Heart right ventricle (tissue), 16 donors: ENCODE results near the gene TSPOAP1. TPM values are rescaled to one million over a fixed set of nuclear protein-coding genes. Genes with fewer than 3 reads are reported as not detected.

Experiments used
- ATAC-seq, 8 donors: fragments of 200-7000 bp; cut with Tn5 transposase; one replicate each; pipeline ENCODE4 v1.9.1; 2020; ENCODE audit warnings: mild to moderate bottlenecking in 8 of 8, moderate library complexity in 8 of 8, moderate number of reproducible peaks in 1 of 8
- DNase-seq, 2 donors: peaks; one replicate each; pipeline ENCODE4 v3.0.0-alpha.2; 2020
- H3K27ac ChIP-seq, 10 donors: fragments of 200-600 bp; sonication (generic) in 2 of 10; one replicate each; pipeline versions ENCODE4 v1.5.0 to v1.8.0; 2020 to 2022; ENCODE audit warnings: mild to moderate bottlenecking in 3 of 10
- H3K27me3 ChIP-seq, 7 donors: fragments of 200-600 bp; one replicate each; pipeline ENCODE4 v1.8.0; 2021 to 2022; ENCODE audit warnings: mild to moderate bottlenecking in 2 of 7
- H3K36me3 ChIP-seq, 9 donors: fragments of 200-600 bp; sonication (generic) in 1 of 9; one replicate each; pipeline versions ENCODE4 v1.5.0 to v1.8.0; 2020 to 2022; ENCODE audit warnings: mild to moderate bottlenecking in 2 of 9
- H3K4me1 ChIP-seq, 9 donors: fragments of 200-600 bp; sonication (generic) in 1 of 9; one replicate each; pipeline versions ENCODE4 v1.5.0 to v1.8.0; 2020 to 2022; ENCODE audit warnings: mild to moderate bottlenecking in 4 of 9
- H3K4me3 ChIP-seq, 10 donors: fragments of 200-600 bp; sonication (generic) in 2 of 10; one replicate each; pipeline versions ENCODE4 v1.5.0 to v1.8.0; 2020 to 2022; ENCODE audit warnings: mild to moderate bottlenecking in 7 of 10, moderate library complexity in 2 of 10
- H3K9me3 ChIP-seq, 11 donors: fragments of 200-600 bp in 10 of 11; sonication (generic) in 2 of 11; one replicate each; pipeline versions ENCODE4 v1.5.0 to v1.8.0; 2013 to 2022; ENCODE audit warnings: mild to moderate bottlenecking in 2 of 11, control low read depth in 1 of 11, moderate library complexity in 1 of 11
- WGBS, 2 donors: extraction: QIAGEN DNeasy Blood & Tissue Kit; methylation state at CpG; one replicate each; pipeline ENCODE4 v1.1.7; 2013; ENCODE audit warnings: inconsistent platforms in 1 of 2; 5-methylcytosine and 5-hydroxymethylcytosine counted together
- intact Hi-C, 10 donors: fragments of 100-400 bp; cut with DNase I; formaldehyde crosslinking; loops; one replicate each; pipeline versions ENCODE4 v1.11.1 to v1.14.2; 2022
- polyA plus RNA-seq, 2 donors: library from polyadenylated mRNA; stranded (reverse); fragments of 200-250 nt; gene quantifications; one replicate each; pipeline ENCODE4 v1.2.3, GENCODE V29; 2013
- total RNA-seq, 10 donors: library from RNA; stranded (reverse); fragmentation: NEBNext Ultra II Directional in 3 of 10; extraction: Animal tissue kit (Norgen Biotek cat#: 25700) in 3 of 10; gene quantifications; one replicate each; pipeline versions ENCODE4 v1.2.1 to v1.2.4, GENCODE V29; 2021 to 2023
- TF ChIP-seq, protein P1 (sequence below), 9 donors: fragments of 200-600 bp; sonication (generic) in 2 of 9; IDR thresholded peaks; one replicate each; pipeline versions ENCODE4 v1.5.0 to v1.8.0; 2021 to 2022; ENCODE audit warnings: antibody characterized with exemption in 9 of 9, mild to moderate bottlenecking in 5 of 9, moderate library complexity in 1 of 9
- donor health status: Arrhythmogenic right ventricular cardiomyopathy.
- donor health status: ischemic (EF 13 %, LVEDD 7.1; RV severe dilation, severe dysfunction).
- donor health status: healthy with polysubstance abuse.
- donor health status: DM: no; HTN: yes; CAD: no.
- donor health status: DM: no; HTN: no; CAD: no.
- donor health status: ischemic (EF 25% LVEDD 6.9; RV normal size, moderate dysfunction).
- donor health status: ischemic (EF 25% LVEDD 5.7; RV mildly dilated, moderate dysfunction).
- donor health status: healthy.
- donor health status: DM: yes; HTN: yes; CAD: no.
- donor health status: Ischemic cardiomyopathy.
- donor health status: ischemic (EF 35%, LVEDD 5.7; RV mildly dilated, moderate dysfunction).
- donor health status: nonischemic (EF 11% LVEDD 7.7; RV severe dilation, severe dysfunction).
- donor health status: DM: yes; HTN: yes; CAD: no.
- donor health status: PGD.
- donor health status: ischemic (EF 29% LVEDD 5.4; RV normal size, mild dysfunction).
- donor health status: nonischemic (EF 23%, LVEDD 6.1; RV moderate dilation, normal function).

TSPOAP1 gene
- total and polyA plus RNA-seq, 12 donors, result 1.6 to 35.6 (median 12.4) TPM

DNA sequence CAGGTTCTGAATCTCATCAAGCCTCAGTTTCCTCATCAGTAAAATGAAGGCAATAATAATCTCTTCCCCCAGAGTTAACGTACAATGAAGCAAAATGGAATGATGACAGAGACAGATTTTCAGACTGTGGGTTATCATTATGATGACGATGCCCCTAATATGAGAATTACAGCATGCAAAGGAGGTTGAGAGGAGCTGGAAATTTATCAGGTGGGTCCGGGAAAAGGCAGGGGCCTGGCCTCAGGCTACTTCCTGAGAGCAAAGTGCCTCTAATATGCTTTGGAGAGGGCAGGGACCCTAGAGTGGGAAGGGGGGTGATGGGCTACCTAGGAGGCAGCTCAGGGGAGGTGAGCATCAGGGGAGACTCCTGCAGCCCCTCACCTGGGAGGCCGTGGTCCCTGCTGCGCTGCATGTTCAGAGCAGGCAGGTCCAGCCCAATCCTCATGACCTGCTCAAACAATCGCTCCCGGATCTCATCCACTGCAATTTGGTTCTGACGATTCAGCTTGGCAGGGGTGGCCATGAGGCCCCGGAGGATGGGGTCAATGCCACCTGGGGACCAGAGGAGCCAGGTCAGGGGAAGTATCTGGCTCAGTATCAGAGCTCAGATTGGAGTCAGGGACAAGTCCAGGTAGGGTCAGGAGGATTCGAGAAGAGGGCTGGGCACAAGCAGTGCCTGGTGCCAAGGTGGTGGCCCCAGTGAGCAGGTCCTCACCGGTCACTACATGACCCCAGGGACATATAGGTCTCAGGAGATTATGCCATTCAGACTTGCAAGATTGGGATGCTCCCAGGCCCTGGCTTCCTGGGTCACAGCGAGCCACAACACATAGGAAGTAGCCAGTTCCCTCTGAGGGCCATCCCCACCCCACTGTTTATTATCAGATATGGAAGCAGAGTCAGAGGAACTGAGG is 56.0 kb downstream of the TSPOAP1 start:
- DNase-seq, result no peak
- H3K27me3 ChIP-seq, result peaks cover 0 to 24% (median under 1%) of the 10 kb centered on the region in 7 donors
- no peak overlapping the region for H3K27ac ChIP-seq
- WGBS, 2 donors, result 77 to 83% methylated on average over 12 of the region's 12 CpGs
- no peak overlapping the region for H3K4me3 ChIP-seq
- no peaks in the 10 kb centered on the region for H3K9me3 ChIP-seq
- H3K36me3 ChIP-seq, result no peaks in the 10 kb centered on the region
- H3K4me1 ChIP-seq, result peaks cover 0 to 5% (median 0%) of the 10 kb centered on the region in 9 donors
- intact Hi-C loops, result no loop called here
- no peak for ATAC-seq
- TF ChIP-seq, protein P1, sequence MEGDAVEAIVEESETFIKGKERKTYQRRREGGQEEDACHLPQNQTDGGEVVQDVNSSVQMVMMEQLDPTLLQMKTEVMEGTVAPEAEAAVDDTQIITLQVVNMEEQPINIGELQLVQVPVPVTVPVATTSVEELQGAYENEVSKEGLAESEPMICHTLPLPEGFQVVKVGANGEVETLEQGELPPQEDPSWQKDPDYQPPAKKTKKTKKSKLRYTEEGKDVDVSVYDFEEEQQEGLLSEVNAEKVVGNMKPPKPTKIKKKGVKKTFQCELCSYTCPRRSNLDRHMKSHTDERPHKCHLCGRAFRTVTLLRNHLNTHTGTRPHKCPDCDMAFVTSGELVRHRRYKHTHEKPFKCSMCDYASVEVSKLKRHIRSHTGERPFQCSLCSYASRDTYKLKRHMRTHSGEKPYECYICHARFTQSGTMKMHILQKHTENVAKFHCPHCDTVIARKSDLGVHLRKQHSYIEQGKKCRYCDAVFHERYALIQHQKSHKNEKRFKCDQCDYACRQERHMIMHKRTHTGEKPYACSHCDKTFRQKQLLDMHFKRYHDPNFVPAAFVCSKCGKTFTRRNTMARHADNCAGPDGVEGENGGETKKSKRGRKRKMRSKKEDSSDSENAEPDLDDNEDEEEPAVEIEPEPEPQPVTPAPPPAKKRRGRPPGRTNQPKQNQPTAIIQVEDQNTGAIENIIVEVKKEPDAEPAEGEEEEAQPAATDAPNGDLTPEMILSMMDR (IDR thresholded peaks at IDR 0.05), result no peak

DNA sequence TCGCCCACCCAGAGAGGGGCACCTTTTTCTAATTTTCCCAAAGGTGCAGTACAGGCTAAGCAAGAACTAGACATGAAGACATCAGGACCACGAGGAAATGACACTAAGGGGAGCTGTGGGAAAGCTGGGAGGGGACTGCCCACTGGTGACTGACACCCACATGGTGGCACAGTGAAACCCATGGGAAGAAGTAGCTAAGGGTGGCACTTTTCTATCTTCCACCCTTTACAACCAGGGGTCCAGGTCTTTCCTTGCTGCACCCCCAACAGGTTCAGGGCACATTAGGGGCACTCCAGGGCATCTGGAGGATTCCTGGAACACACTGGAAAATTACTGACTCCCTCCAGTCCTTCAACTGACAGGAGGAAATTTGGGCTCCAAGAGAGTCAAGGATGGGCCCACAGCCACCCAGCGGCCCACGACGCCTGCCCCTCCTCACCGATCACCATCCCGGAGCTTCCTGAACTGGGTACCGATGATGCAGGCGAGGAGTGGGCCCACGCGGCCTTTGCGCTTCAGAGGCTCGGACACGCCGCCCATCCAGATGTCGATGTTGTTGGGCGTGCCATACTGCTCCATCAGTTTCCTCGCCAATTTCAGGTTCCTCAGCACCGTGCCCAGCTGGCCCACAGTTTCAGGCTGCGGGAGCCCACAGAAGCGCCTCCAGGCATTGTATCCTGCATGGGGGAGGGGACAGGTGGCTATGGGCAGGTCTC is 57.2 kb downstream of the TSPOAP1 start:
- TF ChIP-seq, protein P1 (IDR thresholded peaks at IDR 0.05), result no peak
- intact Hi-C loops, result no loop called here
- no peak for DNase-seq
- peaks cover 0 to 5% (median 0%) of the 10 kb centered on the region in 9 donors for H3K4me1 ChIP-seq
- WGBS, 2 donors, result 90 to 91% methylated on average over 21 of the region's 21 CpGs
- H3K36me3 ChIP-seq, result no peaks in the 10 kb centered on the region
- ATAC-seq, result no peak
- peaks cover 0 to 33% (median 10%) of the 10 kb centered on the region in 7 donors for H3K27me3 ChIP-seq
- no peaks in the 10 kb centered on the region for H3K9me3 ChIP-seq
- H3K4me3 ChIP-seq, result no peak overlapping the region
- H3K27ac ChIP-seq, result no peak overlapping the region

DNA sequence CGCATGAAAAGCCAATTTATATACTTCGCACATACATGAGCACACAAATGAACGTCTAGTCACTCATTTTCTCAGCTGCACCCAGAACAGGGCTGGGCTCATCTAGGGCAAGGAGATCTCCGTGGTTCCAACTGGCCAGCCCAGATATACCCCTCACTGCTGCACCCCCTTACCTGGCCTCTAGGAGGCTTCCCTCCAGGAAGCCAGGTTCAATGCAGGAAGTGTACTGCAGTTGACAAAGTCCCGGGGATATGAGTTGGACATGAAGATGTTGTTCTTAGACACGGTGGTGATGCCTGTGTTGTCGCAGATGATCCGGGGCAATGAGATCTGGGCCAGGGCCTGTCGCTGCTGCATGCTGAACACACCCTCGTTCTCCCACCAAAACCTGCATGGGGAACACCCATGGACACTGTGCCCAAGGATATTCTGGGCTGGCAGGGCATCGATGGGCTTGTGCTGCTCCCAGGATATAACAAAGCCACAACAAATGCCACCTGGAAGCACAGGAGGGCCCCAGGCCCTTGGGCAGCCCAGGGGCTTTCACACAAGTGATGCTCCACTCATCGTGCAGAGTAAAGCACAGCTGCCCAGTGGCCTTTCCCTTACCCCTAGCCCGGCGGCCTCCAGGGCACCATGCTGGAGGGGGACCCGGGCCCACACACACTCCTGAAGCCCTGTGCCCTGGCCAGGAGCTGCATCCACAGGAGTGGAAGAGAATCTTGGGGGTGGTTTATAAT is 57.9 kb downstream of the TSPOAP1 start:
- H3K9me3 ChIP-seq, result no peaks in the 10 kb centered on the region
- DNase-seq (no peak), ATAC-seq (no peak)
- no peak overlapping the region for H3K27ac ChIP-seq
- 79 to 83% methylated on average over 15 of the region's 15 CpGs for whole genome bisulfite sequencing, 2 donors
- H3K27me3 ChIP-seq, result peaks cover 0 to 40% (median 14%) of the 10 kb centered on the region in 7 donors
- TF ChIP-seq, protein P1 (IDR thresholded peaks at IDR 0.05), result no peak
- H3K36me3 ChIP-seq, result no peaks in the 10 kb centered on the region
- no peak overlapping the region for H3K4me3 ChIP-seq
- intact Hi-C loops, result no loop called here
- H3K4me1 ChIP-seq, result peaks cover 0 to 5% (median 0%) of the 10 kb centered on the region in 9 donors
